ENCODE data around the gene ZNF415.
"Not testable (repeated sequence)": the region's sequence is repeated elsewhere in the genome, so short reads cannot be mapped to it uniquely, and the experiment has no call there.

Gene ZNF415

GRCh38 chr19:53132141-53132991, at the start of gene ZNF415:
Gene ZNF415, minus strand, starts transcription at chr19:53132910. Its CDS starts 10,234 bp downstream, at chr19:53122676.
- DNase-seq (ENCODE audit: low read depth in 2 of 3, low spot score in 2 of 3) = peak in 1 of 3 experiments; percentile 10

- DNase-seq (ENCODE audit: low read depth in 2 of 3, low spot score in 2 of 3) = no peak
Observed at GRCh38 chr19:53182202-53182601, 49.5 kb upstream of the ZNF415 start.

- DNase-seq (ENCODE audit: low read depth in 2 of 3, low spot score in 2 of 3) = no peak
Observed at GRCh38 chr19:53177986-53178385, 45.3 kb upstream of the ZNF415 start.

- no peak for DNase-seq (ENCODE audit: low read depth in 2 of 3, low spot score in 2 of 3)
Observed at GRCh38 chr19:53172889-53173288, 40.2 kb upstream of the ZNF415 start.

- DNase-seq (ENCODE audit: low read depth in 2 of 3, low spot score in 2 of 3) = no peak
Observed at GRCh38 chr19:53165691-53166091, 33.0 kb upstream of the ZNF415 start.

GRCh38 chr19:53161123-53161522, 28.4 kb upstream of the ZNF415 start:
- DNase-seq (ENCODE audit: low read depth in 2 of 3, low spot score in 2 of 3) = no peak

GRCh38 chr19:53160350-53160749, 27.6 kb upstream of the ZNF415 start:
- no peak for DNase-seq (ENCODE audit: low read depth in 2 of 3, low spot score in 2 of 3)

- DNase-seq (ENCODE audit: low read depth in 2 of 3, low spot score in 2 of 3) = peak in 1 of 3 experiments; percentile 10
Observed at GRCh38 chr19:53158119-53158656, 25.5 kb upstream of the ZNF415 start.

GRCh38 chr19:53157626-53158025, 24.9 kb upstream of the ZNF415 start:
- no peak for DNase-seq (ENCODE audit: low read depth in 2 of 3, low spot score in 2 of 3)

GRCh38 chr19:53156850-53157249, 24.1 kb upstream of the ZNF415 start:
- no peak for DNase-seq (ENCODE audit: low read depth in 2 of 3, low spot score in 2 of 3)

GRCh38 chr19:53147645-53148044, 14.9 kb upstream of the ZNF415 start:
- DNase-seq (ENCODE audit: low read depth in 2 of 3, low spot score in 2 of 3) = no peak

GRCh38 chr19:53140351-53140750, 7.6 kb upstream of the ZNF415 start:
- no peak for DNase-seq (ENCODE audit: low read depth in 2 of 3, low spot score in 2 of 3)

GRCh38 chr19:53136432-53136831, 3.7 kb upstream of the ZNF415 start:
- DNase-seq (ENCODE audit: low read depth in 2 of 3, low spot score in 2 of 3) = no peak

- DNase-seq (ENCODE audit: low read depth in 2 of 3, low spot score in 2 of 3) = no peak
Observed at GRCh38 chr19:53131727-53132126, 983 bp downstream of the ZNF415 start.

- DNase-seq (ENCODE audit: low read depth in 2 of 3, low spot score in 2 of 3) = no peak
Observed at GRCh38 chr19:53131085-53131590, 1.6 kb downstream of the ZNF415 start.

- DNase-seq (ENCODE audit: low read depth in 2 of 3, low spot score in 2 of 3) = no peak
Observed at GRCh38 chr19:53130506-53130905, 2.2 kb downstream of the ZNF415 start.

GRCh38 chr19:53126733-53127526, 5.8 kb downstream of the ZNF415 start:
- DNase-seq (ENCODE audit: low read depth in 2 of 3, low spot score in 2 of 3) = not testable (repeated sequence)

GRCh38 chr19:53123400-53123799, 9.3 kb downstream of the ZNF415 start:
- no peak for DNase-seq (ENCODE audit: low read depth in 2 of 3, low spot score in 2 of 3)

GRCh38 chr19:53112286-53112685, 20.4 kb downstream of the ZNF415 start:
- no peak for DNase-seq (ENCODE audit: low read depth in 2 of 3, low spot score in 2 of 3)

- DNase-seq (ENCODE audit: low read depth in 2 of 3, low spot score in 2 of 3) = no peak
Observed at GRCh38 chr19:53109527-53109926, 23.2 kb downstream of the ZNF415 start.
